ENCODE results near the gene ROM1.
A peak's percentile ranks its signal among the peaks of the same experiment; 100 is the strongest.

Gene ROM1

DNA sequence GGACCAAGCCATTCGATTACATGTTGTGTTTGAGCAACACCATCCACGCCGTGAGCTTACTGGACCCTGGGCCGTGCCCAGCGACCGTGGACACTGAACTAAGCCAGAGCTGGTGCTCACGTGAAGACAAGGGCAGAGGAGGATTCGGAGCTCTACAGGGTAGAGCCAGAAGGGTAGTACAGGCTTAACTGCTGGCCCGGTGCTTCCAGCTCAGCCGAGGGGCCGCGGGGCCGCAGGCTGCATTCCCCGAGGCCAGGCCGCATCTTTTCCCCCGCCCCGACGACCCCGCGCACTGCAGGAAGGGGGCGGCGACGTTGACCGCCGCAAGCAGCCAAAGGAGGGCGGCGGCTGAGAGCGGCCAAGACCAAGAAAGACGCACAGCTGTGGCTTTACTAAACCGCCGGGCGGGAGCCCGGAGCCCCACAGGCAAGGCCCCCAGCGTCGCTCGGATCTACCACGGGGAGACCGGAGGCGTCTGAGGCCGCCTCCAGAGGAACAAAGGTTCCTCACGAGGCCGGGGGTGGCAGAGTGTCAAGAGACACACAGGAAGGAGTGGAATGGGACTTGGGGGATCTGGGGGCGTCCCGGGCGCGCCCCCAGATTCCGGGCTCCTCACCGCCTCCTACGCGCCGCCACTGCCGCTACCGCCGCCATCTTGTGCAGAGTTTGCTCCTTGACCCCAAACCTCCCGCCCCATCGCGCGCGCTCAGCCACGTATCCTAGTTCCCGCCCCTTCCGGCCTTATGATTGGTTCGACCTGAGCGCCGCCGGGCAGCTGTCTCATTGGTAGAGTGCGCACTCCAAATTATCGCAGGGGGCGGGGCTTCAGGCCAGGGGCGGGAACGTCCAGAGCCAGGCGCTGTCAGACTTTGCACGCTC is 33.1 kb downstream of the ROM1 start, which contains the start of gene GANAB:
GANAB (minus strand) TSS at position 668 of the 879 bp plus-strand sequence; CDS start at position 654, 14 bp downstream.
- H3K9me2 ChIP-seq (replicated peaks; ENCODE audit: insufficient read depth, low read length), result no peaks in the 10 kb centered on the region
- no peaks in the 10 kb centered on the region for H3K9me3 ChIP-seq (replicated peaks; ENCODE audit: insufficient read depth, low read length)
- H3K4me3 ChIP-seq (ENCODE audit: low read length), result peak within 1 kb of the TSS; percentile 89
- peak within 1 kb of the TSS; percentile 40 for H2AFZ ChIP-seq (ENCODE audit: low read length)
- TF ChIP-seq, protein P1, sequence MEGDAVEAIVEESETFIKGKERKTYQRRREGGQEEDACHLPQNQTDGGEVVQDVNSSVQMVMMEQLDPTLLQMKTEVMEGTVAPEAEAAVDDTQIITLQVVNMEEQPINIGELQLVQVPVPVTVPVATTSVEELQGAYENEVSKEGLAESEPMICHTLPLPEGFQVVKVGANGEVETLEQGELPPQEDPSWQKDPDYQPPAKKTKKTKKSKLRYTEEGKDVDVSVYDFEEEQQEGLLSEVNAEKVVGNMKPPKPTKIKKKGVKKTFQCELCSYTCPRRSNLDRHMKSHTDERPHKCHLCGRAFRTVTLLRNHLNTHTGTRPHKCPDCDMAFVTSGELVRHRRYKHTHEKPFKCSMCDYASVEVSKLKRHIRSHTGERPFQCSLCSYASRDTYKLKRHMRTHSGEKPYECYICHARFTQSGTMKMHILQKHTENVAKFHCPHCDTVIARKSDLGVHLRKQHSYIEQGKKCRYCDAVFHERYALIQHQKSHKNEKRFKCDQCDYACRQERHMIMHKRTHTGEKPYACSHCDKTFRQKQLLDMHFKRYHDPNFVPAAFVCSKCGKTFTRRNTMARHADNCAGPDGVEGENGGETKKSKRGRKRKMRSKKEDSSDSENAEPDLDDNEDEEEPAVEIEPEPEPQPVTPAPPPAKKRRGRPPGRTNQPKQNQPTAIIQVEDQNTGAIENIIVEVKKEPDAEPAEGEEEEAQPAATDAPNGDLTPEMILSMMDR (IDR thresholded peaks at IDR 0.05; ENCODE audit: low read length), result no peak
- TF ChIP-seq EZH2 (optimal IDR thresholded peaks at IDR 0.05; ENCODE audit: low read depth, low read length) (no peak), EZH2phosphoT487 (IDR thresholded peaks at IDR 0.05; ENCODE audit: low read length) (no peak)
- DNase-seq, result peak; percentile 99
- peak within 1 kb of the TSS; percentile 95 for H3K9ac ChIP-seq (ENCODE audit: low read length)
- peaks cover 66% of the 10 kb centered on the region for H3K79me2 ChIP-seq (ENCODE audit: low read length)
- 0 out of 2 replicates have a peak, but pooled peaks cover 8% of the 10 kb centered on the region for H3K36me3 ChIP-seq (replicated peaks; ENCODE audit: insufficient read depth, low read length)
- H3K4me1 ChIP-seq (ENCODE audit: low read length), result peaks cover 9% of the 10 kb centered on the region
- H3K27me3 ChIP-seq (replicated peaks; ENCODE audit: insufficient read depth, low read length), result no peaks in the 10 kb centered on the region
- H3K27ac ChIP-seq (ENCODE audit: low read length), result peak within 1 kb of the TSS; percentile 61; the same call in 1 of the 2 replicates
- no peaks in the 10 kb centered on the region for H4K20me1 ChIP-seq (ENCODE audit: insufficient read depth, low read length)
- H3K4me2 ChIP-seq (ENCODE audit: low read depth, low read length), result peak within 1 kb of the TSS; percentile 89
- H3F3A ChIP-seq (ENCODE audit: insufficient read depth, low read length), result peaks cover 5% of the 10 kb centered on the region; the same call in 1 of the 2 replicates

DNA sequence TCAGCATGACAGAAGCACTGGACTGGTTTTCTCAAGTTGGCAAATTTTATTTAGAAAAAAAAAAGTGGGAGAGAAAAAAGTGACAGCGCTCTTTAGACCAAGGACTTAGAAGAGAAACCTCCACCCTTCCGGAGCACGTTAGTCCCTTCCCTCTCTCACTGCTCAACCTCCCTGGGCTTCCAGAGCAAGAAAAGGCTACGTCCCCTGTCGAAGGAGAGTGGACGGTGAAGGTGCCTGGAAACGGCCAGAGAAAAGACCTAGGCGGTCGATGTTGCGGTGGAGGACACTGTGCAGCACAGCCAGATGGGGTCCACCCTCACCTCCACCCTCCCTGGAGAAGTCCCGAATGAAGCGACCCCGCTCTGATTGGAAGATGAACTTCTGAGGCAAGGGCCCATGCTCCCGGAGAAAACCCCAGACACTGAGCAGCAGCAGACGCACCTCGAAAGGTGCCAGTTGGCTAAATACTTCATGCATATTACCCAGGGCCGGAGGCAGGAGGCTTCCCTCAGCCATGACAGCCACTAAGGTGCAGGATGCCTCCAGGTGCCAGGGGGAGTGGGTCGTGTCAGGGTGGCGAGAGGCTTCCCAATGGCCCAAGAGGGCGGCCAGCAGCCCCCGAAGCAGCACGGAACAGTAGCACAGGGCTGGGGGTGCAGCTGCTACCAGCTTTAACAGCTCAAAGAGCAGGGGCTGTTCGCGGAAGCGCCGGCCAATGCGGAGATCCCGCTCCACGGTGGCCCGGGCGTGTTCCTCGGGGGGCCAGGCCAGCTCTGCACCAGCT is 34.0 kb downstream of the ROM1 start:
- Histone ChIP-seq H3K9me3 (replicated peaks; ENCODE audit: insufficient read depth, low read length) (no peaks in the 10 kb centered on the region), H3K27ac (ENCODE audit: low read length) (peak overlapping the region; percentile 4; the same call in 1 of the 2 replicates), H2AFZ (ENCODE audit: low read length) (no peak overlapping the region), H3K27me3 (replicated peaks; ENCODE audit: insufficient read depth, low read length) (no peaks in the 10 kb centered on the region), H4K20me1 (ENCODE audit: insufficient read depth, low read length) (no peaks in the 10 kb centered on the region), H3K9me2 (replicated peaks; ENCODE audit: insufficient read depth, low read length) (no peaks in the 10 kb centered on the region), H3K79me2 (ENCODE audit: low read length) (peaks cover 66% of the 10 kb centered on the region), H3K36me3 (replicated peaks; ENCODE audit: insufficient read depth, low read length) (0 out of 2 replicates have a peak, but pooled peaks cover 8% of the 10 kb centered on the region), H3K4me2 (ENCODE audit: low read depth, low read length) (peak overlapping the region; percentile 36; the same call in 1 of the 2 replicates), H3K4me1 (ENCODE audit: low read length) (peaks cover 9% of the 10 kb centered on the region), H3F3A (ENCODE audit: insufficient read depth, low read length) (peaks cover 5% of the 10 kb centered on the region; the same call in 1 of the 2 replicates), H3K9ac (ENCODE audit: low read length) (no peak overlapping the region), H3K4me3 (ENCODE audit: low read length) (no peak overlapping the region)
- TF ChIP-seq, protein P1 (IDR thresholded peaks at IDR 0.05; ENCODE audit: low read length), result no peak
- TF ChIP-seq EZH2 (optimal IDR thresholded peaks at IDR 0.05; ENCODE audit: low read depth, low read length) (no peak), EZH2phosphoT487 (IDR thresholded peaks at IDR 0.05; ENCODE audit: low read length) (no peak)
- no peak for DNase-seq

DNA sequence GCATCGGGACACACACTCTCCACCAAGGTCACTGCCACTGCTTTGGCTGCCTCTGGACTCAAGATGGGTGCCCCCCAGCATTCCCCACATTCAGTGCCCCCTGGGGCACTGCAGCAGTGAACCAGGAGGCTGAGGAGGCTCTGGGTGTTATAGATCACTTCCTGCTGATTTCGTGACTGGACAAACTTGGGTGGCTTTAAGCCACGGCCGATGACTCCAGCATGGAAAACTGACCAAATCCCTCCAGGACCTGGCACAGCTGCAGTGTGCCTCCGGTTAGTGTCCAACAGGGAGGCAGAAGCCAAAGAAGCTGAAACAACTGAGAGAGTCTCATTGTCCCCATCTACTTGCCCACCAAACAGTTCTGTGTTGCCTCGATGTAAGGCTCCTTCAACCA is 34.5 kb downstream of the ROM1 start:
- H3K9ac ChIP-seq (ENCODE audit: low read length), result no peak overlapping the region

More for the DNA sequence above, 34.5 kb downstream of the ROM1 start:
- Histone ChIP-seq H3K4me1 (ENCODE audit: low read length) (peaks cover 9% of the 10 kb centered on the region), H3K4me3 (ENCODE audit: low read length) (no peak overlapping the region), H4K20me1 (ENCODE audit: insufficient read depth, low read length) (no peaks in the 10 kb centered on the region), H3K4me2 (ENCODE audit: low read depth, low read length) (no peak overlapping the region), H3K9me2 (replicated peaks; ENCODE audit: insufficient read depth, low read length) (no peaks in the 10 kb centered on the region), H3K9me3 (replicated peaks; ENCODE audit: insufficient read depth, low read length) (no peaks in the 10 kb centered on the region), H3K79me2 (ENCODE audit: low read length) (peaks cover 66% of the 10 kb centered on the region), H2AFZ (ENCODE audit: low read length) (no peak overlapping the region), H3K36me3 (replicated peaks; ENCODE audit: insufficient read depth, low read length) (0 out of 2 replicates have a peak, but pooled peaks cover 8% of the 10 kb centered on the region), H3K27me3 (replicated peaks; ENCODE audit: insufficient read depth, low read length) (no peaks in the 10 kb centered on the region), H3K27ac (ENCODE audit: low read length) (no peak overlapping the region), H3F3A (ENCODE audit: insufficient read depth, low read length) (peaks cover 5% of the 10 kb centered on the region; the same call in 1 of the 2 replicates)
- TF ChIP-seq EZH2phosphoT487 (IDR thresholded peaks at IDR 0.05; ENCODE audit: low read length) (no peak), EZH2 (optimal IDR thresholded peaks at IDR 0.05; ENCODE audit: low read depth, low read length) (no peak)
- TF ChIP-seq, protein P1 (IDR thresholded peaks at IDR 0.05; ENCODE audit: low read length), result no peak
- DNase-seq, result no peak

Measured in MM.1S (cell line).